HL-60 (cell line): Measurements from ENCODE around the gene BAMBI.

Source experiments
- POLR2AphosphoS5 ChIP-seq: IDR thresholded peaks from 2 replicates; pipeline ENCODE4 v1.6.1; 2012; ENCODE audit warnings: low read depth
- SPI1 ChIP-seq: IDR thresholded peaks from 2 replicates; pipeline ENCODE4 v1.6.1; 2012; ENCODE audit warnings: low read depth, mild to moderate bottlenecking, borderline replicate concordance
- TF ChIP-seq, protein P1 (sequence below): IDR thresholded peaks from one replicate; pipeline ENCODE4 v1.5.1; 2011; ENCODE audit warnings: low read length, control low read depth, inconsistent platforms; ENCODE audit not compliant: insufficient read depth

DNA sequence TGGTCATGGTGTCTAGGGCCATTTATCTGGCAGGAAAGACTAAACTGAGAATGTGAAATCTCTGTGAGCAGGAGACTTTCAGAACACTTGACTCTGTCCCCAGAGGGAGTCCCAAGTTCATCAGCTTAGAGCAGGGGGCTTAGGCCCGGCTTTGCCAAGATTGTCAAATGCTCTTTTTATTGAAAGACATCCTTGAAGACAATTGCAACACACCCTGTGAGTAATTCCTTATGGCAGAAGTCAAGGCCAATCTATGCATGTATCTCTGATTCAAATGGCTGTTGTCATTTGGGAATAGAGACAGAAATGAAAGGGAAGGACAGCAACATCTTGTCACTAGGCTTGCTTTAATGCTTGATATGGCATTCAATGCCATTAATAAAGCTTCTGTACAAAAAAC is 33.7 kb downstream of the BAMBI start:
- TF ChIP-seq SPI1 = no peak
- TF ChIP-seq POLR2AphosphoS5 = no peak
- TF ChIP-seq, protein P1, sequence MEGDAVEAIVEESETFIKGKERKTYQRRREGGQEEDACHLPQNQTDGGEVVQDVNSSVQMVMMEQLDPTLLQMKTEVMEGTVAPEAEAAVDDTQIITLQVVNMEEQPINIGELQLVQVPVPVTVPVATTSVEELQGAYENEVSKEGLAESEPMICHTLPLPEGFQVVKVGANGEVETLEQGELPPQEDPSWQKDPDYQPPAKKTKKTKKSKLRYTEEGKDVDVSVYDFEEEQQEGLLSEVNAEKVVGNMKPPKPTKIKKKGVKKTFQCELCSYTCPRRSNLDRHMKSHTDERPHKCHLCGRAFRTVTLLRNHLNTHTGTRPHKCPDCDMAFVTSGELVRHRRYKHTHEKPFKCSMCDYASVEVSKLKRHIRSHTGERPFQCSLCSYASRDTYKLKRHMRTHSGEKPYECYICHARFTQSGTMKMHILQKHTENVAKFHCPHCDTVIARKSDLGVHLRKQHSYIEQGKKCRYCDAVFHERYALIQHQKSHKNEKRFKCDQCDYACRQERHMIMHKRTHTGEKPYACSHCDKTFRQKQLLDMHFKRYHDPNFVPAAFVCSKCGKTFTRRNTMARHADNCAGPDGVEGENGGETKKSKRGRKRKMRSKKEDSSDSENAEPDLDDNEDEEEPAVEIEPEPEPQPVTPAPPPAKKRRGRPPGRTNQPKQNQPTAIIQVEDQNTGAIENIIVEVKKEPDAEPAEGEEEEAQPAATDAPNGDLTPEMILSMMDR = no peak
